K562 (cell line): ENCODE results near the gene TMEM168.

Experiments used
- CBX2 ChIP-seq: fragments of 200-600 bp; sonication (generic); IDR thresholded peaks from one replicate; pipeline ENCODE4 v1.6.1; 2012; ENCODE audit warnings: mild to moderate bottlenecking, low read length, inconsistent platforms; ENCODE audit not compliant: insufficient read depth, poor library complexity, severe bottlenecking
- CBX5 ChIP-seq: IDR thresholded peaks from 2 replicates; pipeline ENCODE4 v1.6.1; 2014; ENCODE audit warnings: low read depth, borderline replicate concordance
- ELF4 ChIP-seq: fragments of 450-650 bp; formaldehyde crosslinking; IDR thresholded peaks from 2 replicates; pipeline ENCODE4 v1.4.0; 2022; ENCODE audit warnings: missing genetic modification characterization
- JUN ChIP-seq, 2 experiments: sonication (generic) in 1 of 2; formaldehyde crosslinking in 1 of 2; IDR thresholded peaks; 2 replicates each; pipeline versions ENCODE4 v1.6.1 to v1.8.0; 2012 to 2022; ENCODE audit warnings: borderline replicate concordance in 2 of 2, mild to moderate bottlenecking in 2 of 2, improper control_type of control experiment in 1 of 2, low read depth in 1 of 2, low read length in 1 of 2, missing genetic modification reagents in 1 of 2
- MYBL2 ChIP-seq, 2 experiments: fragments of 450-650 bp in 1 of 2; sonication (generic) in 1 of 2; formaldehyde crosslinking in 1 of 2; IDR thresholded peaks; 2 replicates each; pipeline versions ENCODE4 v1.6.1 to v1.8.1; 2017 to 2022; ENCODE audit warnings: borderline replicate concordance in 1 of 2, inconsistent platforms in 1 of 2, low read depth in 1 of 2, mild to moderate bottlenecking in 1 of 2, missing genetic modification reagents in 1 of 2, moderate library complexity in 1 of 2
- POLR2AphosphoS5 ChIP-seq: IDR thresholded peaks from 2 replicates; pipeline ENCODE4 v1.6.1; 2011; ENCODE audit warnings: mild to moderate bottlenecking, low read depth, low read length, moderate library complexity; ENCODE audit not compliant: control insufficient read depth, insufficient read depth
- RAD21 ChIP-seq, 2 experiments: fragments of 250-450 bp in 1 of 2; fragments of 450-650 bp in 1 of 2; sonication (Bioruptor Pico) in 1 of 2; formaldehyde crosslinking in 1 of 2; IDR thresholded peaks in 1 of 2; conservative IDR thresholded peaks in 1 of 2; 2 replicates each; pipeline versions ENCODE4 v1.4.0 to v1.8.0; 2020 to 2022; ENCODE audit warnings: mild to moderate bottlenecking in 2 of 2, moderate library complexity in 1 of 2
- SRSF9 ChIP-seq: fragments of 200-400 bp; formaldehyde crosslinking; IDR thresholded peaks from 2 replicates; pipeline ENCODE4 v1.6.1; 2017; ENCODE audit warnings: low read depth, low read length, borderline replicate concordance
- ZNF224 ChIP-seq: sonication (generic); formaldehyde crosslinking; IDR thresholded peaks from 2 replicates; pipeline ENCODE4 v1.8.0; 2022; ENCODE audit warnings: mild to moderate bottlenecking, missing genetic modification reagents
- ZNF274 ChIP-seq: IDR thresholded peaks from 2 replicates; pipeline ENCODE4 v1.6.1; 2011; ENCODE audit warnings: low read depth, mild to moderate bottlenecking, low read length, moderate library complexity, borderline replicate concordance
- TF ChIP-seq, protein P1 (sequence below): sonication (generic); formaldehyde crosslinking; IDR thresholded peaks from 2 replicates; pipeline ENCODE4 v1.5.0; 2020; ENCODE audit warnings: missing genetic modification reagents
- TF ChIP-seq, protein P2 (sequence below), 2 experiments: fragments of 450-650 bp; formaldehyde crosslinking in 1 of 2; IDR thresholded peaks; 2 replicates each; pipeline versions ENCODE4 v1.4.0 to v1.6.1; 2014 to 2020; ENCODE audit warnings: mild to moderate bottlenecking in 2 of 2, borderline replicate concordance in 1 of 2, low read depth in 1 of 2

DNA sequence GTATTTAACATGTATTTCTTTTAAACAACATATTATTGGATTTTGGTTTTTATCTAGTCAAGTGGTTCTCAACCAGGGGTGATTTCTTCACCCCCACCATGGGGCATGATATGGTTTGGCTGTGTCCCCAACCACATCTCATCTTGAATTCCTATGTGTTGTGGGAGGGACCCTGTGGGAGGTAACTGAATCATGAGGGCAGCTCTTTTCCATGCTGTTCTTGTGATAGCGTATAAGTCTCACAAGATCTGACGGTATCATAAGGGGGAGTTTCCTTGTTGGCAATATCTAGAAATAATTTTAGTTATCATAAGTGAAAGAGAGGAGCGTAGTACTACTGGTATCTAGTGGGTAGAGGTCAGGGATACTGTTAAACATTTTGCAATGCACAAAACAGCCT is 37.6 kb downstream of the TMEM168 start:
- TF ChIP-seq ELF4 (CRISPR knock-in tag) (no peak), RAD21 (CRISPR knock-in tag; conservative IDR thresholded peaks at IDR 0.05 in 1 of 2, IDR thresholded peaks at IDR 0.05 in 1 of 2) (no peak), CBX5 (no peak), CBX2 (no peak), SRSF9 (no peak), ZNF274 (no peak), POLR2AphosphoS5 (no peak), JUN (IDR thresholded peaks at IDR 0.05; ENCODE audit: borderline replicate concordance, low read depth, low read length) (no peak), JUN (CRISPR knock-in tag; IDR thresholded peaks at IDR 0.05; ENCODE audit: borderline replicate concordance) (no peak), ZNF224 (CRISPR knock-in tag) (no peak), MYBL2 (IDR thresholded peaks at IDR 0.05; ENCODE audit: low read depth) (no peak), MYBL2 (CRISPR knock-in tag; IDR thresholded peaks at IDR 0.05; ENCODE audit: borderline replicate concordance) (no peak)
- TF ChIP-seq, protein P1, sequence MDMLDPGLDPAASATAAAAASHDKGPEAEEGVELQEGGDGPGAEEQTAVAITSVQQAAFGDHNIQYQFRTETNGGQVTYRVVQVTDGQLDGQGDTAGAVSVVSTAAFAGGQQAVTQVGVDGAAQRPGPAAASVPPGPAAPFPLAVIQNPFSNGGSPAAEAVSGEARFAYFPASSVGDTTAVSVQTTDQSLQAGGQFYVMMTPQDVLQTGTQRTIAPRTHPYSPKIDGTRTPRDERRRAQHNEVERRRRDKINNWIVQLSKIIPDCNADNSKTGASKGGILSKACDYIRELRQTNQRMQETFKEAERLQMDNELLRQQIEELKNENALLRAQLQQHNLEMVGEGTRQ (CRISPR knock-in tag) = no peak
- TF ChIP-seq, protein P2, sequence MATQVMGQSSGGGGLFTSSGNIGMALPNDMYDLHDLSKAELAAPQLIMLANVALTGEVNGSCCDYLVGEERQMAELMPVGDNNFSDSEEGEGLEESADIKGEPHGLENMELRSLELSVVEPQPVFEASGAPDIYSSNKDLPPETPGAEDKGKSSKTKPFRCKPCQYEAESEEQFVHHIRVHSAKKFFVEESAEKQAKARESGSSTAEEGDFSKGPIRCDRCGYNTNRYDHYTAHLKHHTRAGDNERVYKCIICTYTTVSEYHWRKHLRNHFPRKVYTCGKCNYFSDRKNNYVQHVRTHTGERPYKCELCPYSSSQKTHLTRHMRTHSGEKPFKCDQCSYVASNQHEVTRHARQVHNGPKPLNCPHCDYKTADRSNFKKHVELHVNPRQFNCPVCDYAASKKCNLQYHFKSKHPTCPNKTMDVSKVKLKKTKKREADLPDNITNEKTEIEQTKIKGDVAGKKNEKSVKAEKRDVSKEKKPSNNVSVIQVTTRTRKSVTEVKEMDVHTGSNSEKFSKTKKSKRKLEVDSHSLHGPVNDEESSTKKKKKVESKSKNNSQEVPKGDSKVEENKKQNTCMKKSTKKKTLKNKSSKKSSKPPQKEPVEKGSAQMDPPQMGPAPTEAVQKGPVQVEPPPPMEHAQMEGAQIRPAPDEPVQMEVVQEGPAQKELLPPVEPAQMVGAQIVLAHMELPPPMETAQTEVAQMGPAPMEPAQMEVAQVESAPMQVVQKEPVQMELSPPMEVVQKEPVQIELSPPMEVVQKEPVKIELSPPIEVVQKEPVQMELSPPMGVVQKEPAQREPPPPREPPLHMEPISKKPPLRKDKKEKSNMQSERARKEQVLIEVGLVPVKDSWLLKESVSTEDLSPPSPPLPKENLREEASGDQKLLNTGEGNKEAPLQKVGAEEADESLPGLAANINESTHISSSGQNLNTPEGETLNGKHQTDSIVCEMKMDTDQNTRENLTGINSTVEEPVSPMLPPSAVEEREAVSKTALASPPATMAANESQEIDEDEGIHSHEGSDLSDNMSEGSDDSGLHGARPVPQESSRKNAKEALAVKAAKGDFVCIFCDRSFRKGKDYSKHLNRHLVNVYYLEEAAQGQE (IDR thresholded peaks at IDR 0.05; ENCODE audit: borderline replicate concordance) = no peak
- TF ChIP-seq, protein P2 (CRISPR knock-in tag; IDR thresholded peaks at IDR 0.05; ENCODE audit: low read depth) = no peak
